ENCODE results near the gene EMCN.

The EMCN gene

DNA sequence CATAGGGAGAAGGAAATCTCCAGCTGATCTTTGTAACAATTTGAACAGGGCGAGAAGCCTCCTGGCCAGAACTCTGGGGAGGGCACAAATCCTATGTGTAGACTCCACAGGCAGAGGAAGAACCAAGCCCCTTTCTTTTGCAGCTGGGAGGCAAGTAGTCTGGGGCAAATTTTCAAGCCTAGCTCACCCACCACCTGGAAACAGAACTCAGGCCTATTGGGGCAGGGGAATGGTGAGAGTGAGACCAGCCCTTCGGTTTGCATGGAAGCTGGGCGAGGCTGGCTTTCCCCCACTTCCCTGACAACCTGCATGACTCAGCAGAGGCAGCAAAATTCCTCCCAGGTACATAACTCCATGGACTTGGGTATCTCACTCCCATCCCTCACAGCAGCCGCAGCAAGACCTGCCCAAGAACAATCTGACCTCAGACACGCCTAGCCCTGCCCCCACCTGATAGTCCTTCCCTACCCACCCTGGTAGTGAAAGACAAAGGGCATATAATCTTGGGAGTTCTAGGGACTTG lies 138.2 kb downstream of the EMCN start:
- Histone ChIP-seq H3K9ac (ENCODE audit: low read length) (no peak overlapping the region), H3K9me2 (replicated peaks; ENCODE audit: insufficient read depth, low read length) (no peaks in the 10 kb centered on the region), H3F3A (ENCODE audit: insufficient read depth) (no peaks in the 10 kb centered on the region), H3K4me3 (ENCODE audit: insufficient read depth, low read length, poor library complexity, severe bottlenecking) (no peak overlapping the region), H3K79me2 (ENCODE audit: insufficient read depth, low read length) (no peaks in the 10 kb centered on the region), H2AFZ (ENCODE audit: low read depth, low read length, severe bottlenecking) (no peak overlapping the region), H3K9me3 (ENCODE audit: insufficient read depth, low read length) (no peaks in the 10 kb centered on the region), H4K20me1 (ENCODE audit: low read depth, low read length) (no peaks in the 10 kb centered on the region), H3K27me3 (ENCODE audit: low read length) (no peaks in the 10 kb centered on the region), H3K4me2 (ENCODE audit: low read depth, low read length, poor library complexity, severe bottlenecking) (no peak overlapping the region), H3K36me3 (ENCODE audit: low read length) (no peaks in the 10 kb centered on the region), H3K27ac (ENCODE audit: low read depth, low read length) (no peak overlapping the region)
- TF ChIP-seq EZH2phosphoT487 (conservative IDR thresholded peaks at IDR 0.05; ENCODE audit: low read length) = no peak
- TF ChIP-seq CTCF (IDR thresholded peaks at IDR 0.05; ENCODE audit: insufficient read depth, low read length, poor library complexity, severe bottlenecking) = no peak

DNA sequence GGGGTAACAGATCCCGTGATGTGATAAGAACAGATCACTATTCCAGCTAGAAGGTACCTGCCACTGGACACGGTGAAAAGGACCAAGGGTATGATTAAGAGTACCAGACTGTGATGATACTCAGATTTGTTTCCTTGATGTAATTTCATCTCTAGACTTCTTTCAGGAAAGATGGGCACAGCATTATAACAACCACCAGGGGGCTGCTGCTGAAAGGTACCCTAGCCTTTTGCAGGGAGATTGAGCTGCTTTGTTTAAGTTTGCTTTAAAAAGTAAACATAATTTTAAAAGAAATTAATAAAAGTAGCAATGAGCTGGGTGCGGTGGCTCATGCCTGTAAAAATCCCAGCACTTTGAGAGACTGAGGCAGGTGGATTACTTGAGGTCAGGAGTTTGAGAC lies 145.4 kb downstream of the EMCN start:
- Histone ChIP-seq H3K9ac (ENCODE audit: low read length) (no peak overlapping the region), H3K9me3 (ENCODE audit: insufficient read depth, low read length) (no peaks in the 10 kb centered on the region), H3F3A (ENCODE audit: insufficient read depth) (no peaks in the 10 kb centered on the region), H3K4me3 (ENCODE audit: insufficient read depth, low read length, poor library complexity, severe bottlenecking) (no peak overlapping the region), H3K27ac (ENCODE audit: low read depth, low read length) (no peak overlapping the region), H3K4me2 (ENCODE audit: low read depth, low read length, poor library complexity, severe bottlenecking) (no peak overlapping the region), H4K20me1 (ENCODE audit: low read depth, low read length) (no peaks in the 10 kb centered on the region), H3K36me3 (ENCODE audit: low read length) (no peaks in the 10 kb centered on the region), H2AFZ (ENCODE audit: low read depth, low read length, severe bottlenecking) (no peak overlapping the region), H3K9me2 (replicated peaks; ENCODE audit: insufficient read depth, low read length) (no peaks in the 10 kb centered on the region), H3K79me2 (ENCODE audit: insufficient read depth, low read length) (no peaks in the 10 kb centered on the region), H3K27me3 (ENCODE audit: low read length) (no peaks in the 10 kb centered on the region)
- TF ChIP-seq CTCF (IDR thresholded peaks at IDR 0.05; ENCODE audit: insufficient read depth, low read length, poor library complexity, severe bottlenecking) (peak; percentile 22), EZH2phosphoT487 (conservative IDR thresholded peaks at IDR 0.05; ENCODE audit: low read length) (no peak)

DNA sequence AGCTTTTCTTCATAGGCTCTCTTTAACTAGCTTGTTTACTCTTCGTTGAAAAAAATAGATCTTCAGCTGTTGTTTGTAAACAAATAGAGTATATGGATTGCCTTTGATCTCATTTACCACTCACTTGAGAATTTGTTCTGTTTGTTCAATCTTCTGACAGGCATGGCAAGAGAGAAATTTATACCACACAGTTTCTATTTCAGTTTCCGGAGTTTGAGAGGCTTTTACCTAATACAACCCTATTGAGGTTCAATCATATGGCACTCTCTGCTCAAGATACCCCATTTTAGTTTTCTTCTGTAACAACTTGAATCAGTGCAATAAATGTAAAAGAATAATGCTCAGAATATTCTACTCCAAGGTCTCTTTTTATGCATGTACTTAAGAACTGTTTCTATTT lies 148.0 kb downstream of the EMCN start:
- no peak overlapping the region for H2AFZ ChIP-seq (ENCODE audit: low read depth, low read length, severe bottlenecking)
- no peaks in the 10 kb centered on the region for H3K79me2 ChIP-seq (ENCODE audit: insufficient read depth, low read length)
- H3K27ac ChIP-seq (ENCODE audit: low read depth, low read length) = no peak overlapping the region
- H3K4me3 ChIP-seq (ENCODE audit: insufficient read depth, low read length, poor library complexity, severe bottlenecking) = no peak overlapping the region
- no peaks in the 10 kb centered on the region for H4K20me1 ChIP-seq (ENCODE audit: low read depth, low read length)
- TF ChIP-seq EZH2phosphoT487 (conservative IDR thresholded peaks at IDR 0.05; ENCODE audit: low read length) = no peak
- no peak for TF ChIP-seq CTCF (IDR thresholded peaks at IDR 0.05; ENCODE audit: insufficient read depth, low read length, poor library complexity, severe bottlenecking)
- H3K9me2 ChIP-seq (replicated peaks; ENCODE audit: insufficient read depth, low read length) = no peaks in the 10 kb centered on the region
- H3K27me3 ChIP-seq (ENCODE audit: low read length) = no peaks in the 10 kb centered on the region
- no peak overlapping the region for H3K4me2 ChIP-seq (ENCODE audit: low read depth, low read length, poor library complexity, severe bottlenecking)
- H3F3A ChIP-seq (ENCODE audit: insufficient read depth) = no peaks in the 10 kb centered on the region
- no peaks in the 10 kb centered on the region for H3K36me3 ChIP-seq (ENCODE audit: low read length)
- no peak overlapping the region for H3K9ac ChIP-seq (ENCODE audit: low read length)
- H3K9me3 ChIP-seq (ENCODE audit: insufficient read depth, low read length) = no peaks in the 10 kb centered on the region

Measured in SU-DHL-6 (cell line).